Cardiac ventricle fibroblast (primary cell): Measurements from ENCODE around the gene SBF1. TPM values are rescaled to one million over a fixed set of nuclear protein-coding genes. Genes with fewer than 3 reads are reported as not detected.

Experiments used
- total RNA-seq: library from RNA; depleted of rRNA; stranded (reverse); fragments of >200 nt; gene quantifications from 2 replicates; pipeline ENCODE4 v1.2.3, GENCODE V29; 2015

SBF1 gene, protein sequence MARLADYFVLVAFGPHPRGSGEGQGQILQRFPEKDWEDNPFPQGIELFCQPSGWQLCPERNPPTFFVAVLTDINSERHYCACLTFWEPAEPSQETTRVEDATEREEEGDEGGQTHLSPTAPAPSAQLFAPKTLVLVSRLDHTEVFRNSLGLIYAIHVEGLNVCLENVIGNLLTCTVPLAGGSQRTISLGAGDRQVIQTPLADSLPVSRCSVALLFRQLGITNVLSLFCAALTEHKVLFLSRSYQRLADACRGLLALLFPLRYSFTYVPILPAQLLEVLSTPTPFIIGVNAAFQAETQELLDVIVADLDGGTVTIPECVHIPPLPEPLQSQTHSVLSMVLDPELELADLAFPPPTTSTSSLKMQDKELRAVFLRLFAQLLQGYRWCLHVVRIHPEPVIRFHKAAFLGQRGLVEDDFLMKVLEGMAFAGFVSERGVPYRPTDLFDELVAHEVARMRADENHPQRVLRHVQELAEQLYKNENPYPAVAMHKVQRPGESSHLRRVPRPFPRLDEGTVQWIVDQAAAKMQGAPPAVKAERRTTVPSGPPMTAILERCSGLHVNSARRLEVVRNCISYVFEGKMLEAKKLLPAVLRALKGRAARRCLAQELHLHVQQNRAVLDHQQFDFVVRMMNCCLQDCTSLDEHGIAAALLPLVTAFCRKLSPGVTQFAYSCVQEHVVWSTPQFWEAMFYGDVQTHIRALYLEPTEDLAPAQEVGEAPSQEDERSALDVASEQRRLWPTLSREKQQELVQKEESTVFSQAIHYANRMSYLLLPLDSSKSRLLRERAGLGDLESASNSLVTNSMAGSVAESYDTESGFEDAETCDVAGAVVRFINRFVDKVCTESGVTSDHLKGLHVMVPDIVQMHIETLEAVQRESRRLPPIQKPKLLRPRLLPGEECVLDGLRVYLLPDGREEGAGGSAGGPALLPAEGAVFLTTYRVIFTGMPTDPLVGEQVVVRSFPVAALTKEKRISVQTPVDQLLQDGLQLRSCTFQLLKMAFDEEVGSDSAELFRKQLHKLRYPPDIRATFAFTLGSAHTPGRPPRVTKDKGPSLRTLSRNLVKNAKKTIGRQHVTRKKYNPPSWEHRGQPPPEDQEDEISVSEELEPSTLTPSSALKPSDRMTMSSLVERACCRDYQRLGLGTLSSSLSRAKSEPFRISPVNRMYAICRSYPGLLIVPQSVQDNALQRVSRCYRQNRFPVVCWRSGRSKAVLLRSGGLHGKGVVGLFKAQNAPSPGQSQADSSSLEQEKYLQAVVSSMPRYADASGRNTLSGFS (N-terminal part only)
- 40.4 and 54.6 TPM in 2 replicates for total RNA-seq

DNA sequence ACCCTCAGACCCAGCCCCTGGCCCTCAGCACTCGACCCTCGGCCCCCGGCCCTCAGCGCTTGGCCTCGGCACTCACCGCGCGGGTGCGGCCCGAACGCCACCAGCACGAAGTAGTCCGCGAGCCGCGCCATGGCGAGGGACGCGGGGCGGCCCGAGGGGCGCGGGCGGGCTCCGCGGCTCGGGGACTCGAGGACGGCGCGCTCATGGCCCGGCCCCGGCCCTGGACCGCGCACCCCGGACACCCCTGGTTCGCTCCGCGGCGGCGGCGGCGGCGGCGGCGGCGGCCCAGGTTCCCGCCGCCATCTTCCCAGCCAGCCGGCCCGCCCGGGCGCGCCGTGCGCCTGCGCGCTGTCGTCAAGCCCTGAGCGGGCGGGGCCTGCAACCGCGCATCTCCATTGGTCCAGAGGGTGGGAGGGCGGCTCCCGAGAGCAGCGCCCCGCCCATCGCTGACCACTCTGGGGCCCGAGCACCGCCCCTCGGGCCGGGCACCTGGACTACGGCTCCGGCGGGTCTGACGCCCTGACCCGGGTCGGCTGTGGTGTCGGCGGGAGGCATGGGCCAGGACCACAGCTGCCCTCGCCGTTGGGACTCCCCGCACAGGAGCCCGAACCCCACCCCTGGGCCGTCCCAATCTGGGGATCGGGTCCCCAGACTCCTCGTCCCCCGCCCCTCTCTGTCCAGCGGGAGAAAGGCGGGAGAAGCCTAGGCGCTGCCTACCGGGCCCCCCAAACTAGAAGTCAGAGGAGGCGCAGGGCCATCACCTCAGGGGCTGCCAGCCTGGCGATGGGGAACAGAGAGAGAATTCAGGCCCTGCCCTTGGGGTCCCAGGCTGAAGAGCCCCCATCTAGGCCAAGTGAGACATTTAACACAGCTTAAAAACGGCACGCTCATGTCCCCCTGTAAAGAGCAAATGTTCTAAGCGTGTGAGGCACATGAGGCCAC is at the start of gene SBF1:
TSS of gene SBF1 (minus strand) at position 326 of the 942 bp plus-strand sequence. CDS start at position 131, 195 bp downstream.

GRCh38 chr22:50507991-50508884 is 33.4 kb upstream of the SBF1 start, which contains the start of gene NCAPH2:
Gene NCAPH2, plus strand, starts transcription at chr22:50508224. Its CDS starts 114 bp downstream, at chr22:50508338.

DNA sequence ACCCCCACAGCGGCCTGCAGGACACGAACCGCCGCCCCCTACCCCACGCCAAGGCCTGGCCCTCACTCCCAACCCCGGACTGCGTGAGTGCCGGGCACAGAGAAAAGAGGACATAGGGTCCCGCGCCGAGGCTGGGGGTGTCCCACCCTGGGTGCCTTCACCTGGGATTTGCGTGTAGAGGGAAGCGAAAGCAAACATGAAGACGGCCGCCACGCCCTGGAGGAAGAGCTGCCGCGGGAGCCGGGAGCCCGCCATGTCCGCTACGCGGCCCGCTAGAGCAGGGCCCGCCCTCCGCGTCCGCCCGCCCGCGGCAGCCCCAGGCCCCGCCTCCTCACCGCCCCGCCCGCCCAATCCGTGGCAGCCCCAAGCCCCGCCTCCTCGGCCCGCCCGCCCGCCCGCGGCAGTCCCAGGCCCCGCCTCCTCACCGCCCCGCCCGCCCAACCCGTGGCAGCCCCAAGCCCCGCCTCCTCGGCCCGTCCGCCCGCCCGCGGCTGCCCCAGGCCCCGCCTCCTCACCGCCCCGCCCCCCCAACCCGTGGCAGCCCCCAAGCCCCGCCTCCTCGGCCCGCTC is 32.7 kb upstream of the SBF1 start, which contains the start of gene LMF2:
TSS of gene LMF2 (minus strand) at position 282 of the 570 bp plus-strand sequence. CDS start at position 255, 27 bp downstream.

GRCh38 chr22:50486561-50487289 is 11.9 kb upstream of the SBF1 start, which contains the start of gene MIOX:
Gene MIOX, plus strand, starts transcription at chr22:50486859. Its CDS starts 39 bp downstream, at chr22:50486898.

DNA sequence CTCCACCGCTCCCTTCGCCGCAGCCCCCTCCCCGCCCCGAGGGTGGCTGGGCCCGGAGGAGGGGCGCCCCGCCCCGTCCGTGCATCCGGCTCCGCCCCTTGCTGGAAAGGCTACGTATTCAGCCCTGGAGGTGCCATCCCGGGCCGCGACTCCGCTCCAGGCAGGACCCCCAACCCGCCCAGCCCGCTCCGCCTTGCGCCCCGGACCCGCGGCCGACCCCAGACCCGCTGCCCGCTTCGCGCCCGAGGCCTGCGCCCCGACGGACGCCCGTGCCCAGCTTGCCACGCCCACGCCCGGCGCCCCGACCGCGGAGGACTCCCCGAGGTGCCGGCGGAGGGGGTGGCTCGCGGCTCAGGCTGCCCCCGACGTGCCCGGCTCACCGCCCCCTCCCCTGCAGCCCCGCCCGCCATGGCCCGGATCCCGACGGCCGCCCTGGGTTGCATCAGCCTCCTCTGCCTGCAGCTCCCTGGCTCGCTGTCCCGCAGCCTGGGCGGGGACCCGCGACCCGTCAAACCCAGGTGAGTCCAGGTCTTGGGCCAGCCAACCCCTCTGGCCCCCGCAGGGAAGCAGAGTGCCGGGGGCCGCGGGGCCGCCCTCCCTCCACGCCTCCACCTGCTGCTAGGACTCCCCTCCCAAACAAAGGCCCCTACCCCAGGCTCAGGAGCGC is 6.7 kb upstream of the SBF1 start, which contains the start of gene ADM2:
TSS of gene ADM2 (plus strand) at position 104 of the 667 bp plus-strand sequence. CDS start at position 409, 305 bp downstream.

Other genes starting within 250 kb of the SBF1 start
- 16.3 and 17.3 TPM in 2 replicates for gene TUBGCP6, start 230.0 kb downstream of the SBF1 start, total RNA-seq
- 29.0 and 29.2 TPM in 2 replicates for gene HDAC10, start 223.8 kb downstream of the SBF1 start, total RNA-seq
- 24.5 and 31.3 TPM in 2 replicates for gene MAPK12, start 213.4 kb downstream of the SBF1 start, total RNA-seq
- 8.3 and 12.4 TPM in 2 replicates for gene MAPK11, start 204.7 kb downstream of the SBF1 start, total RNA-seq
- 211 and 212 TPM in 2 replicates for gene PLXNB2, start 167.4 kb downstream of the SBF1 start, total RNA-seq
- gene DENND6B, start 148.0 kb downstream of the SBF1 start, total RNA-seq = 1.1 and 1.4 TPM in 2 replicates
- gene PPP6R2, start 131.7 kb downstream of the SBF1 start, total RNA-seq = 31.6 and 39.3 TPM in 2 replicates
- 2.0 and 9.4 TPM in 2 replicates for gene ADM2, start 6.5 kb upstream of the SBF1 start, total RNA-seq
- not detected in 2 replicates for gene MIOX, start 11.8 kb upstream of the SBF1 start, total RNA-seq
- 66.0 and 69.6 TPM in 2 replicates for gene LMF2, start 32.7 kb upstream of the SBF1 start, total RNA-seq
- gene NCAPH2, start 33.2 kb upstream of the SBF1 start, total RNA-seq = 17.7 and 20.5 TPM in 2 replicates
- 1.5 and 4.2 TPM in 2 replicates for gene SCO2, start 50.6 kb upstream of the SBF1 start, total RNA-seq
- gene TYMP, start 55.0 kb upstream of the SBF1 start, total RNA-seq = 31.7 and 36.5 TPM in 2 replicates
- not detected in 2 replicates for gene KLHDC7B, start 70.9 kb upstream of the SBF1 start, total RNA-seq
- gene SYCE3, start 87.9 kb upstream of the SBF1 start, total RNA-seq = 3.5 TPM in 1 of 2 replicates, not detected in the other
- gene CPT1B, start 103.4 kb upstream of the SBF1 start, total RNA-seq = 0.12 and 0.98 TPM in 2 replicates
- 16.0 and 18.5 TPM in 2 replicates for gene CHKB, start 107.8 kb upstream of the SBF1 start, total RNA-seq
- 0.24 and 0.50 TPM in 2 replicates for gene MAPK8IP2, start 125.8 kb upstream of the SBF1 start, total RNA-seq
- gene ARSA, start 153.1 kb upstream of the SBF1 start, total RNA-seq = 41.6 and 47.2 TPM in 2 replicates
- 2.4 and 2.6 TPM in 2 replicates for gene SHANK3, start 197.8 kb upstream of the SBF1 start, total RNA-seq